Right lobe of liver (tissue), 6 donors: ENCODE data around the gene DCDC1. TPM values are rescaled to one million over a fixed set of nuclear protein-coding genes. Genes with fewer than 3 reads are reported as not detected.
A peak's percentile ranks its signal among the peaks of the same experiment; 100 is the strongest.

ENCODE experiments used
- ATAC-seq, 4 donors: fragments of 200-7000 bp; cut with Tn5 transposase; one replicate each; pipeline ENCODE4 v1.9.1; 2020; ENCODE audit warnings: mild to moderate bottlenecking in 4 of 4, moderate library complexity in 4 of 4
- DNase-seq, 3 donors: peaks; one replicate each; pipeline ENCODE4 v3.0.0-alpha.2; 2020
- H3K27ac ChIP-seq, 3 donors: fragments of 200-600 bp; one replicate each; pipeline ENCODE4 v1.8.0; 2022
- H3K27me3 ChIP-seq, 2 donors: fragments of 200-600 bp; one replicate each; pipeline ENCODE4 v1.8.0; 2022
- H3K36me3 ChIP-seq, 4 donors: fragments of 200-600 bp; sonication (generic) in 1 of 4; one replicate each; pipeline versions ENCODE4 v1.5.1 to v1.8.0; 2017 to 2022; ENCODE audit warnings: control low read depth in 1 of 4
- H3K4me1 ChIP-seq, 4 donors: fragments of 200-600 bp; sonication (generic) in 1 of 4; one replicate each; pipeline versions ENCODE4 v1.5.1 to v1.8.0; 2017 to 2022; ENCODE audit warnings: control low read depth in 1 of 4
- H3K4me3 ChIP-seq, 3 donors: fragments of 200-600 bp; one replicate each; pipeline ENCODE4 v1.8.0; 2022
- H3K9me3 ChIP-seq, 4 donors: fragments of 200-600 bp; sonication (generic) in 1 of 4; one replicate each; pipeline versions ENCODE4 v1.5.1 to v1.8.0; 2017 to 2022; ENCODE audit warnings: control low read depth in 1 of 4
- POLR2A ChIP-seq: fragments of 450-650 bp; IDR thresholded peaks from one replicate; pipeline ENCODE4 v1.6.1; 2017; ENCODE audit warnings: antibody characterized with exemption, mild to moderate bottlenecking
- WGBS: methylation state at CpG from one replicate; pipeline ENCODE4 v1.1.6; 2018; ENCODE audit warnings: low coverage, low lambda C conversion rate; ENCODE audit not compliant: insufficient coverage; ENCODE audit errors: missing lambda C conversion rate; 5-methylcytosine and 5-hydroxymethylcytosine counted together
- intact Hi-C, 2 donors: fragments of 100-400 bp; cut with DNase I; formaldehyde crosslinking; loops; one replicate each; pipeline versions ENCODE4 v1.11.2 to v1.14.1; 2022
- total RNA-seq, 6 experiments: library from RNA; depleted of rRNA in 2 of 6; stranded (reverse); fragments of >200 nt in 2 of 6; fragmentation: NEBNext Ultra II Directional in 3 of 6; extraction: Animal tissue kit (Norgen Biotek cat#: 25700) in 3 of 6; gene quantifications; one replicate each; pipeline versions ENCODE4 v1.1.0 to v1.2.4, GENCODE V29; 2016 to 2023
- TF ChIP-seq, protein P1 (sequence below), 4 donors: fragments of 200-600 bp in 3 of 4; fragments of 450-650 bp in 1 of 4; IDR thresholded peaks; one replicate each; pipeline versions ENCODE4 v1.5.1 to v1.8.0; 2016 to 2022; ENCODE audit warnings: antibody characterized with exemption in 4 of 4, mild to moderate bottlenecking in 2 of 4
- donor health status: DM: no; HTN: yes; CAD: no.
- donor health status: DM: no; HTN: no; CAD: no.
- donor health status: DM: no; HTN: no; CAD: no.
- donor health status: DM: no; HTN: yes; CAD: no.
- donor health status: DM: no; HTN: yes; CAD: no.

DCDC1 gene
- total RNA-seq, 6 experiments from 2014 or later: 1.9 to 4.8 (median 2.6) TPM

DNA sequence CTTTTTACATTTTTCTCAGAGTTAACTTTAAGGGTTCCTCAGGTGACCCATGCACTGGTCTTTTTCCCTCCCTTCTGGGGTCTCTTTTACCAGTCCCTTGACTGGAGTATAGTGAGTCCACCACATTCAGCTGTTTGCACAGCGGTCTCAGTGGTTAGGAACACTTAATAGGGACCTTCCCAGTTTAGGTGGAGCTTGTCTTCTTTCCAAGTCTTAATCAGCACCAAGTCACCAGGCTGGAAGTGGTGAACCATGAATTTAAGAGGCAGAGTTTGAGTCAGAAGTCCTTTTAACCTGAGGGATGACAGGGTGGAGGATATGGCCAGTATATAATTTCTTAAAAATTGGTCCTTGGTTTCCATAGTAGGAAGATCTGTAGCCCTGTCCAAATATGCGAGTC, 433.7 kb downstream of the DCDC1 start:
- no peaks in the 10 kb centered on the region for H3K36me3 ChIP-seq
- H3K4me3 ChIP-seq: no peak overlapping the region
- ATAC-seq (no peak), DNase-seq (no peak)
- WGBS: 83% methylated on average over 2 of the region's 2 CpGs
- no peaks in the 10 kb centered on the region for H3K4me1 ChIP-seq
- TF ChIP-seq POLR2A: no peak
- TF ChIP-seq, protein P1, sequence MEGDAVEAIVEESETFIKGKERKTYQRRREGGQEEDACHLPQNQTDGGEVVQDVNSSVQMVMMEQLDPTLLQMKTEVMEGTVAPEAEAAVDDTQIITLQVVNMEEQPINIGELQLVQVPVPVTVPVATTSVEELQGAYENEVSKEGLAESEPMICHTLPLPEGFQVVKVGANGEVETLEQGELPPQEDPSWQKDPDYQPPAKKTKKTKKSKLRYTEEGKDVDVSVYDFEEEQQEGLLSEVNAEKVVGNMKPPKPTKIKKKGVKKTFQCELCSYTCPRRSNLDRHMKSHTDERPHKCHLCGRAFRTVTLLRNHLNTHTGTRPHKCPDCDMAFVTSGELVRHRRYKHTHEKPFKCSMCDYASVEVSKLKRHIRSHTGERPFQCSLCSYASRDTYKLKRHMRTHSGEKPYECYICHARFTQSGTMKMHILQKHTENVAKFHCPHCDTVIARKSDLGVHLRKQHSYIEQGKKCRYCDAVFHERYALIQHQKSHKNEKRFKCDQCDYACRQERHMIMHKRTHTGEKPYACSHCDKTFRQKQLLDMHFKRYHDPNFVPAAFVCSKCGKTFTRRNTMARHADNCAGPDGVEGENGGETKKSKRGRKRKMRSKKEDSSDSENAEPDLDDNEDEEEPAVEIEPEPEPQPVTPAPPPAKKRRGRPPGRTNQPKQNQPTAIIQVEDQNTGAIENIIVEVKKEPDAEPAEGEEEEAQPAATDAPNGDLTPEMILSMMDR (IDR thresholded peaks at IDR 0.05): no peak
- no peak overlapping the region for H3K27ac ChIP-seq
- intact Hi-C loops: no loop called here
- no peaks in the 10 kb centered on the region for H3K9me3 ChIP-seq
- H3K27me3 ChIP-seq: no peaks in the 10 kb centered on the region

DNA sequence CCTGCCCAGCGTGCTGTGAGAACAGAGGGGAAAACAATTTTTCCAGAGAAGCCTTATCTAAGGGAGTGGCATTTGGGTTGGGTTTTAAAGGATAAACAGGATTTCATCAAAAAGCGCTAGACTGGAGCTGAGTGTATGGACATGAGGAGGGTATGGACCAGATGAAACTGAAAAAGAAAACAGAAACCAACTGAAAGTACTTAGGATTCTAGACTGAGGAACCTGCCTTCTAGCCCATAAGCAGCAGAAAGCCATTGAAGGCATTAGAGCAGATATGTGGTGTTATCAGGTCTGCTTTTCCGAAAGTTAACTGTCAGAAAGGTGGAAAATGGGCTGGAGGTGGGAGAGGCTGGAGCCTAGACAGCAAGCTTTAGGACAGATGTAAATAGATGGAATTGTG, 443.4 kb downstream of the DCDC1 start:
- Histone ChIP-seq H3K27ac (no peak overlapping the region), H3K36me3 (no peaks in the 10 kb centered on the region), H3K4me3 (no peak overlapping the region), H3K27me3 (no peaks in the 10 kb centered on the region), H3K9me3 (no peaks in the 10 kb centered on the region), H3K4me1 (no peaks in the 10 kb centered on the region)
- intact Hi-C loops: no loop called here
- 87% methylated on average over 3 of the region's 3 CpGs for WGBS
- ATAC-seq: no peak
- no peak for DNase-seq
- TF ChIP-seq, protein P1 (IDR thresholded peaks at IDR 0.05): no peak
- TF ChIP-seq POLR2A: no peak

DNA sequence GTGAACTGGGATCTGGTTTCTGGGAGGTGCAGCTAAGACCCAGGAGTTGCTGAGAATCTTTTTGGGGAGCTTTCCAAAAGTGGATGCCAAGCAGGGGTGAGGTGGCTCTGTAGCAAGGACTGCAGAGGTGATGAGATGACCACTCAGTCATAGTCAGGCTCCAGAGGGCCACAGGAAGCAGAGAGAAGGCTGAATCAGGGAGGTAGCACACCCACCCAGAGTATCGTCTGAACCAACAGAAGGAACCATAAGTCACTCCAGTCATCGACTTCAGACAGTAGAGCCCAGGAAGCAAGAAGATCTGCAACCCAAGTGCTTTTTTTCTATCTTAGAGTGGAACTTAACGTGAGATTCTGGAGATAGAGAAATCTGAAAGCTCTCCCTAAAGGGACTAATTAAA, 447.7 kb downstream of the DCDC1 start:
- Histone ChIP-seq H3K27me3 (no peaks in the 10 kb centered on the region), H3K4me1 (no peaks in the 10 kb centered on the region), H3K9me3 (no peaks in the 10 kb centered on the region), H3K4me3 (no peak overlapping the region), H3K27ac (no peak overlapping the region), H3K36me3 (no peaks in the 10 kb centered on the region)
- TF ChIP-seq POLR2A: no peak
- TF ChIP-seq, protein P1 (IDR thresholded peaks at IDR 0.05): no peak
- DNase-seq (no peak), ATAC-seq (no peak)
- 43% methylated on average over 3 of the region's 3 CpGs for WGBS
- intact Hi-C loops: no loop called here

DNA sequence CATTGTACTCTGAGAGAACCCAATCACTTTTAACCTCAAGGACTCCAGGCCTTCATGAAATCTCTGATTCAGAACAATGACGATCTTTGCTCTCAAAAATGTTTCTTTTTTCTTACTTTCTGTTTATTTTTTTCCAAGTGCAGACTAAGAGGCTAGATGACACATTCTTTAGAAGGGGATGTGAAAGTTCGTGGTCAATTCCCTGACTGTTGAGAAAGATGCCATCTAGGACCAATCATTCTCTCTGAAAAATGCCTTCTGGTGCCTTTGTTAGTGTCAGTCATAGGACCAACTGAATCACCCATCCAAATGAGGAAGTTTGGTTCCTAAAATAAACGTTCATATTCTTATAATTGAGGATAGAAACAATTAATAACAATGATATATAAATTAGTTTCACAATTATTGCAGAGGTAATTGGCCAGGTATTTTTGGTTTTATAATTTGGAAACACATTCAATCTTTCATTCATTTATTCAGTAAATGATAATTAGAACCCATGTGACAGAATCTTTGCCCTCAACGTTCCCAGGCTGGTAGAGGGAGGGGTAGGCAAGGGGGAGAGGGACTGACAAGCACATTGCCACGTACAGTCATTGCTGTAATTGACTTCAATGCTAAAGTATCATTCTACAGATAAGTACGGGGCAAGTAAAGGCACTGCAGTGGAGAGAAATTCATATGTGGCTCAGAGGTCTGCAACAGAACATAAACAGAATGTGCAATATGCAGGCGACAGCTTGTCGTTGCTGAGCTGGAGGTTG, 450.0 kb downstream of the DCDC1 start:
- no peak overlapping the region for H3K4me3 ChIP-seq
- WGBS: 40% methylated on average over 8 of the region's 8 CpGs
- no peak overlapping the region for H3K27ac ChIP-seq

More for the DNA sequence above, 450.0 kb downstream of the DCDC1 start:
- no peak for DNase-seq
- no peaks in the 10 kb centered on the region for H3K36me3 ChIP-seq
- H3K4me1 ChIP-seq: no peaks in the 10 kb centered on the region
- H3K27me3 ChIP-seq: no peaks in the 10 kb centered on the region
- peak in 3 of 4 donors; percentile 23 to 69 (median 49) for ATAC-seq
- TF ChIP-seq, protein P1 (IDR thresholded peaks at IDR 0.05): no peak
- no peak for TF ChIP-seq POLR2A
- H3K9me3 ChIP-seq: no peaks in the 10 kb centered on the region
- intact Hi-C loops: no loop called here
